A673 (cell line): Measurements from ENCODE around the gene ASTN2.

Experiments
- CTCF ChIP-seq: fragments of 300-800, 200-600 bp; sonication (generic); conservative IDR thresholded peaks from 2 replicates; pipeline ENCODE4 v1.5.1; 2017; ENCODE audit warnings: low read depth, mild to moderate bottlenecking, antibody characterized with exemption, low read length, moderate library complexity, mixed read lengths
- EZH2 ChIP-seq: fragments of 200-600 bp; sonication (generic); IDR thresholded peaks from 2 replicates; pipeline ENCODE4 v1.6.1; 2017; ENCODE audit warnings: borderline replicate concordance, low read depth, mild to moderate bottlenecking, mixed read lengths, antibody characterized with exemption, low read length; ENCODE audit not compliant: poor library complexity, severe bottlenecking

DNA sequence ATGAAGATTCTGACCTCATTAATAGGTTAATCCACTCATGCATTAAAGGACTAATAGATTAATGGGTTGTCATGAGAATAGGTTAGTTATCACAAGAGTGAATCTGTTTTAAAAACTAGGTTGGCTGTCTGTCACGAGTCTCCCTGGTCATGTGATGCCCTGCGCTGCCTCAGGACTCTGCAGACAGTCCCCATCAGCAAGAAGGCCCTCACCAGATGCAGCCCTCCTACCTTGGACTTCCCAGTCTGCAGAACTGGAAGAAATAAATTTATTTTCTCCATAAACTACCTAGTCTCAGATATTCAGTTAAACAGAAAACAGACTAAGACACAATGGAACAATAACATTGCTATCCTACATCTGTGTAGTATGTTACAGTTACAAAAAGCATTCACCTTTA lies 227.4 kb downstream of the ASTN2 start:
- TF ChIP-seq CTCF, result no peak
- no peak for TF ChIP-seq EZH2
